ENCODE measurements around the gene HOXA4. TPM values are rescaled to one million over a fixed set of nuclear protein-coding genes. Genes with fewer than 3 reads are reported as not detected.

Gene HOXA4
- total and polyA plus RNA-seq, 2 of the 8 experiments (the other 6 are each of a cell fraction or from before 2014, with no cell fraction given) = not detected

DNA sequence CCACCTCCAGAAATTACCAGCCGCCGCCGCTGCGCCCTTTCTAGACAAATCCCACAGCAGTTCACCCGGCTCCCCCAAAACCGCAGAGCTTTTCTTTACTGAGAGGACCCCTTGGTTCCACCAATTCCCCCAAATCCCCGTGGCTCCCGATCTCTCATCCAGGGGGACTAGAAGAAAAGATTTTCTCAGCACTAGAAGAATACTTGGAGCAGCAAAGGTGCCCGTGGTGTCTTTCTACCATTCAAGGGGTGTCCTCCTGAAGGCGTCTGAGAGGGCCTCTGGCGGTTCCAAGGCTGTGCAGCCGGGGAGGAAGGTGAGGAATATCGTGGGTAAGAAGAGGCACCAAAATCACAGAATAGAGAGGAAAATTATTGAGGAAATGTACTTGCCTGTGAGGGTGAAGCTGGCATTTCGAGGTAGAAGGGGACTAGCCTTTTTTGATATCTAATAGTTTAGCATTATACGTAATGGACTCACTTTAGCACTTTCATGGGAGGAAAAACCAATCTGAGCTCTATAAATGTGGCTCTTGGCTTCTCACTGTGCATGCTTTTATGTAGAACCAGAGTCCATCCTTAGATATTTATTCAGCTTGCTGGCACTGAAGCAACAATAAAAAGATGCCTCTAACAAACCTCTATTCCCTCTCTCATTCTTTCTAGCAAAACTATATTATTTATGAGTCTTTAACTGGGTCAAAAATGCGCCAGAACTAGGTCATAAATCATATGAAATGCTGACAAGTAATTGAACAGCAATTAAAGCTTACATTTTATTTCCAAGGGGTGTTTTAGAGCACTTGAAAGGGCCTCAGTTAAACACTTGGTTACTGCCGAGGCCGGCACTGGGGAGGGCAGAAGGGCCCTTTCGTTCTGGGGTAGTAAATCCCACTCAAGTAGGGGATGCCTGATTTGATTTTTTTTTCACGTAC is 14.3 kb downstream of the HOXA4 start (continued):
- TF ChIP-seq CBX5 (IDR thresholded peaks at IDR 0.05; ENCODE audit: low read depth, low read length) = no peak
